Measurements from ENCODE around the gene HOXA11.

HOXA11 gene

DNA sequence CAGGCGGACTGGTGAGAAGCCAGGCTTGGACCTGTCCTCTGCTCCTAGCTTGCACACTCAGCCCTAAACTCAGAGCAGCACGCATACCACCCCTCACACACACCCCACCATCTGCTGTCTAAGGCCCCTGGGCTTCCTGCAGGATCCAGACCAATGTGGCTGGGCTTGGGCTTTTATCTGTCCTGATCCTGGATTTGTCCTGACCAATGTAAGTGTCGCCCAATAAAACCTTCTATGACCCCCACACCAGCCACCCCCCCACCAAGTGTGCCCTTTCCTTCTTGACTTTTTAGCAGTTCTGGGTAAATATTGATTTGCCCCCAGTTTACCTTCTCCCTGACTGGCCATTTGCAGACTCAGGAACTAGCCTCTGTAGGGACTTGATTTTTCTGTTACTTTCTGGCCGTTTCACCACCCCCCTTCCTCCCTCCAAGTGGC is 16.6 kb upstream of the HOXA11 start:
- no peak overlapping the region for H3K4me2 ChIP-seq (ENCODE audit: insufficient read depth, low read length)
- ATAC-seq (ENCODE audit: insufficient read depth, low read depth): no peak
- peaks cover 30% of the 10 kb centered on the region for H3K4me1 ChIP-seq (ENCODE audit: insufficient read depth, low read length)
- no peak overlapping the region for H3K4me3 ChIP-seq (ENCODE audit: low read depth in 1 of 2, low read length in 2 of 2)
- no peaks in the 10 kb centered on the region for H3K79me2 ChIP-seq (ENCODE audit: insufficient read depth, low read length)
- H4K20me1 ChIP-seq (ENCODE audit: insufficient read depth, low read length): no peaks in the 10 kb centered on the region
- peaks cover 29% of the 10 kb centered on the region for H3K27me3 ChIP-seq (ENCODE audit: insufficient read depth, low read length, poor library complexity)
- TF ChIP-seq, protein P1, sequence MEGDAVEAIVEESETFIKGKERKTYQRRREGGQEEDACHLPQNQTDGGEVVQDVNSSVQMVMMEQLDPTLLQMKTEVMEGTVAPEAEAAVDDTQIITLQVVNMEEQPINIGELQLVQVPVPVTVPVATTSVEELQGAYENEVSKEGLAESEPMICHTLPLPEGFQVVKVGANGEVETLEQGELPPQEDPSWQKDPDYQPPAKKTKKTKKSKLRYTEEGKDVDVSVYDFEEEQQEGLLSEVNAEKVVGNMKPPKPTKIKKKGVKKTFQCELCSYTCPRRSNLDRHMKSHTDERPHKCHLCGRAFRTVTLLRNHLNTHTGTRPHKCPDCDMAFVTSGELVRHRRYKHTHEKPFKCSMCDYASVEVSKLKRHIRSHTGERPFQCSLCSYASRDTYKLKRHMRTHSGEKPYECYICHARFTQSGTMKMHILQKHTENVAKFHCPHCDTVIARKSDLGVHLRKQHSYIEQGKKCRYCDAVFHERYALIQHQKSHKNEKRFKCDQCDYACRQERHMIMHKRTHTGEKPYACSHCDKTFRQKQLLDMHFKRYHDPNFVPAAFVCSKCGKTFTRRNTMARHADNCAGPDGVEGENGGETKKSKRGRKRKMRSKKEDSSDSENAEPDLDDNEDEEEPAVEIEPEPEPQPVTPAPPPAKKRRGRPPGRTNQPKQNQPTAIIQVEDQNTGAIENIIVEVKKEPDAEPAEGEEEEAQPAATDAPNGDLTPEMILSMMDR (IDR thresholded peaks at IDR 0.05; ENCODE audit: borderline replicate concordance, extremely low read depth, low read length, poor library complexity, severe bottlenecking): no peak
- TF ChIP-seq EZH2 (IDR thresholded peaks at IDR 0.05; ENCODE audit: borderline replicate concordance, low read depth, low read length, severe bottlenecking): no peak
- no peak overlapping the region for H2AFZ ChIP-seq (ENCODE audit: low read depth, low read length)
- no peak overlapping the region for H3K27ac ChIP-seq (ENCODE audit: low read length)
- no peaks in the 10 kb centered on the region for H3K36me3 ChIP-seq (ENCODE audit: insufficient read depth, low read length)
- no peak overlapping the region for H3K9ac ChIP-seq (ENCODE audit: low read depth, low read length)
- no peaks in the 10 kb centered on the region for H3K9me3 ChIP-seq (ENCODE audit: insufficient read depth, low read length, severe bottlenecking)
- no peak for DNase-seq

DNA sequence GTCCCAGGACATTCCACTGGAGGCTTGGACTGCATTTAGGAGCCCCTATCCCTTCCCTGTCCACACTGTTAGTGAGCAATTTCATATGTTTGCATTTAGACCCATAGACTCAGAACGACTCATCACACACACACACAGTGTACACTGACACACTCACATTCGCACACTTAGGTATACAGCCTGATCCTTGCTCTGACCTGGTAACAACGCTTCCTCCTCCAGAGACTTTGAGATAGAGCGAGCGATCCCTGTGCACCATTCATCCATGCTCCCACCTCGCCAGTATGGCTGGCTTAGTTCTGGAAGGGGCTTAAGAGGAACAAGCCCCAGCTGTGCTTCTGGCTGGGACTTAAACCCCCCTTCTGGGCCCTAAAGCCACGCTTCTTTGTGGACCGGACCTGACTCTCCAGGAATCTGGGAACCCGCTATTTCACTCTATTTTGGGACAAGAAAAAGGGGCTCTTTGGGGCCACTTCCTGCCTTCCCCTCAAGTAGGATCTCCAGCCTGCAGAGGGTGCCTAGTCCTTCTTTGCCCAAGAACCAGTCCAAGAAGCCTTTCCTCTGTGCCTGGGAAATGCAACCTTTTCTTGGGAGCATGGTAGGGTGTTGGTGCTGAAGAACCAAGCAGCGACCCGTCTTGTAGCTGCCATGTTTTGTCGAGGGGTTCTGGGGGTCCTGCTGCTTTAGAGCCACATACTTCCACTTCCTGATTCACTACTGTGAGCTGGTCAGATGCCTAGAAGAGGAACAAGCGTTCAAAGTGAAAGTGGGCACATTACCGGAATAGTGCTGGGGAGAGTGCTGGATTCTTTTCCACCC is 15.9 kb upstream of the HOXA11 start:
- no peaks in the 10 kb centered on the region for H3K36me3 ChIP-seq (ENCODE audit: insufficient read depth, low read length)
- no peaks in the 10 kb centered on the region for H3K79me2 ChIP-seq (ENCODE audit: insufficient read depth, low read length)
- H3K9me3 ChIP-seq (ENCODE audit: insufficient read depth, low read length, severe bottlenecking): no peaks in the 10 kb centered on the region
- H3K9ac ChIP-seq (ENCODE audit: low read depth, low read length): peak overlapping the region; percentile 57
- no peak for DNase-seq
- no peaks in the 10 kb centered on the region for H4K20me1 ChIP-seq (ENCODE audit: insufficient read depth, low read length)
- peak overlapping the region; percentile 88 for H2AFZ ChIP-seq (ENCODE audit: low read depth, low read length)
- ATAC-seq (ENCODE audit: insufficient read depth, low read depth): no peak
- no peak overlapping the region for H3K27ac ChIP-seq (ENCODE audit: low read length)
- peak overlapping the region in 1 of 2 experiments; percentile 78; a peak in 2 of 4 replicates for H3K4me3 ChIP-seq (ENCODE audit: low read depth in 1 of 2, low read length in 2 of 2)
- H3K27me3 ChIP-seq (ENCODE audit: insufficient read depth, low read length, poor library complexity): peaks cover 26% of the 10 kb centered on the region
- H3K4me1 ChIP-seq (ENCODE audit: insufficient read depth, low read length): peaks cover 34% of the 10 kb centered on the region
- peak overlapping the region; percentile 82 for H3K4me2 ChIP-seq (ENCODE audit: insufficient read depth, low read length)
- TF ChIP-seq, protein P1 (IDR thresholded peaks at IDR 0.05; ENCODE audit: borderline replicate concordance, extremely low read depth, low read length, poor library complexity, severe bottlenecking): no peak
- TF ChIP-seq EZH2 (IDR thresholded peaks at IDR 0.05; ENCODE audit: borderline replicate concordance, low read depth, low read length, severe bottlenecking): no peak

DNA sequence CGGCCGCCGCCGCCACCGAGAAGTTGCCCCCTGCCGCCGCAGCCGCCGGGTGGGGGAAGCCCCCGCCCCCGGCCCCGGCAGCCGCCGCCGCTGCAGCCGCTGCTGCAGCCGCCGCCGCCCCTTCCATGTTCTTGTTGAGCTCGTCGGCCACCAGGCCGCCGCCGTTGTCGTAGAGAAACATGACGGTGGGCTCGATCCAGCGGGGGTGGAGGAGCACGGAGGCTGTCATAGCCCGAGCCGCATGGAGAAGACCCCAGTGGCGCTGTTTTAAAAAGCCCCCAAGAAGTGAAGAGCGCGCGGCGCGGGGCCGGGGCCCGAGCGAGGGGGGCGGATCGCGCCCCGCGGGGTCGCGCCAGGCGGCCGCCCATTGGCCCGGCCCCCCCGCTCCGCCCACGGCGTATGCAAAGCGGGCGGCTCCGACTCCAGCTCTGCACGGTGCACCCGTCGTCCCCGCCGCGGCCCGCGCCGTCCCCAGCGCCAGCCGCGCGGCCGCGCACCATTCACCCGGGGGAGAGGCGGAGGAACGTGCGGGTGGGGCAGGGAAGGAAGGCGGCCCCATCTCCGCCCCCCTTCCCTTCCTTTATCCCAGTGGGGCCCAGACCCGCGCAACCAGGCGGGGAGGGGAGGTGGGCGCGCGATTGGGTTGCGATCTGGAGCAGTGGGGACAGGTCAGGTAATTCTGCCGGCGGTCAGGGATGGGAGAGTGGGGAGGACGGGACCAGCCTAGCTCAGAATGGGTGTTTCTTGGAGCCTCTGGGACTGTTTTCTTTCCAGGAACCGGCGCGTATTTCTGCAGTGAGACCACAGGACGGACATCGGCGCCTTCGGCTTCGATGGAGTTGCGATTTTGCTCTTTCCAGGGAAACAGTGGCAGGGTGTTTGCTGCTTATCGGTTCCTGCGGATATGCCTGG is 15.1 kb upstream of the HOXA11 start, which contains the start of gene HOXA13:
Gene HOXA13, minus strand, starts transcription at position 243 of the 912 bp plus-strand sequence. Its CDS starts 14 bp downstream, at position 229.
- Histone ChIP-seq H3K27ac (ENCODE audit: low read length) (no peak within 1 kb of the TSS), H4K20me1 (ENCODE audit: insufficient read depth, low read length) (no peaks in the 10 kb centered on the region), H2AFZ (ENCODE audit: low read depth, low read length) (peak within 1 kb of the TSS; percentile 88), H3K9me3 (ENCODE audit: insufficient read depth, low read length, severe bottlenecking) (no peaks in the 10 kb centered on the region), H3K4me1 (ENCODE audit: insufficient read depth, low read length) (peaks cover 34% of the 10 kb centered on the region), H3K4me2 (ENCODE audit: insufficient read depth, low read length) (peak within 1 kb of the TSS; percentile 82), H3K79me2 (ENCODE audit: insufficient read depth, low read length) (no peaks in the 10 kb centered on the region), H3K27me3 (ENCODE audit: insufficient read depth, low read length, poor library complexity) (peaks cover 20% of the 10 kb centered on the region), H3K36me3 (ENCODE audit: insufficient read depth, low read length) (no peaks in the 10 kb centered on the region), H3K4me3 (ENCODE audit: low read depth in 1 of 2, low read length in 2 of 2) (peak within 1 kb of the TSS; percentile 37 to 78; a peak in 3 of 4 replicates), H3K9ac (ENCODE audit: low read depth, low read length) (peak within 1 kb of the TSS; percentile 57)
- TF ChIP-seq EZH2 (IDR thresholded peaks at IDR 0.05; ENCODE audit: borderline replicate concordance, low read depth, low read length, severe bottlenecking): no peak
- TF ChIP-seq, protein P1 (IDR thresholded peaks at IDR 0.05; ENCODE audit: borderline replicate concordance, extremely low read depth, low read length, poor library complexity, severe bottlenecking): peak; percentile 10
- peak; percentile 79 for DNase-seq
- peak; percentile 96 for ATAC-seq (ENCODE audit: insufficient read depth, low read depth)

All from DND-41 (cell line).